Astrocyte (in vitro differentiated cells and primary cell): ENCODE results near the gene LRRFIP1. TPM values are rescaled to one million over a fixed set of nuclear protein-coding genes. Genes with fewer than 3 reads are reported as not detected.

ENCODE experiments used
- DNase-seq: peaks from one replicate; pipeline ENCODE4 v3.0.0-alpha.2; 2010; ENCODE audit warnings: low read depth
- FAIRE-seq: peaks from 2 replicates; lab custom pipeline; 2011; peaks lifted over from hg19 to GRCh38; lab: Jason Lieb, UNC
- H2AFZ ChIP-seq: 2 replicates; pipeline ENCODE4 v1.6.0; 2012; ENCODE audit warnings: low read depth, low read length, inconsistent platforms
- H3K27ac ChIP-seq: 2 replicates; pipeline ENCODE4 v1.5.1; 2011; ENCODE audit warnings: low read depth, low read length, inconsistent platforms
- H3K27me3 ChIP-seq: 2 replicates; pipeline ENCODE4 v1.6.0; 2011; ENCODE audit warnings: low read length, inconsistent platforms; ENCODE audit not compliant: insufficient read depth
- H3K36me3 ChIP-seq: 2 replicates; pipeline ENCODE4 v1.5.1; 2011; ENCODE audit warnings: low read length, inconsistent platforms; ENCODE audit not compliant: insufficient read depth
- H3K4me1 ChIP-seq: 2 replicates; pipeline ENCODE4 v1.5.1; 2011; ENCODE audit warnings: low read length, inconsistent platforms; ENCODE audit not compliant: insufficient read depth
- H3K4me2 ChIP-seq: 2 replicates; pipeline ENCODE4 v1.6.0; 2012; ENCODE audit warnings: low read length, inconsistent platforms
- H3K4me3 ChIP-seq: 2 replicates; pipeline ENCODE4 v1.5.1; 2011; ENCODE audit warnings: low read depth, mild to moderate bottlenecking, low read length, inconsistent platforms; ENCODE audit not compliant: insufficient read depth
- H3K79me2 ChIP-seq: 2 replicates; pipeline ENCODE4 v1.6.0; 2012; ENCODE audit warnings: mild to moderate bottlenecking, low read length, inconsistent platforms; ENCODE audit not compliant: insufficient read depth
- H3K9ac ChIP-seq: 2 replicates; pipeline ENCODE4 v1.6.0; 2012; ENCODE audit warnings: mild to moderate bottlenecking, low read length, inconsistent platforms
- H3K9me3 ChIP-seq: 2 replicates; pipeline ENCODE4 v1.5.1; 2012; ENCODE audit warnings: low read depth, mild to moderate bottlenecking, low read length, inconsistent platforms; ENCODE audit not compliant: insufficient read depth
- H4K20me1 ChIP-seq: 2 replicates; pipeline ENCODE4 v1.6.0; 2012; ENCODE audit warnings: low read length, inconsistent platforms; ENCODE audit not compliant: insufficient read depth
- H3K27ac Mint-ChIP-seq: one replicate; pipeline ENCODE4 v1.8.0; 2021; ENCODE audit warnings: mild to moderate bottlenecking, mixed read lengths; ENCODE audit not compliant: unreplicated experiment
- H3K27me3 Mint-ChIP-seq: one replicate; pipeline ENCODE4 v1.8.0; 2021; ENCODE audit warnings: low read depth, mixed read lengths; ENCODE audit not compliant: unreplicated experiment
- H3K36me3 Mint-ChIP-seq: one replicate; pipeline ENCODE4 v1.8.0; 2021; ENCODE audit warnings: low read depth, mixed read lengths; ENCODE audit not compliant: unreplicated experiment
- H3K4me1 Mint-ChIP-seq: one replicate; pipeline ENCODE4 v1.8.0; 2021; ENCODE audit warnings: low read depth, mixed read lengths; ENCODE audit not compliant: unreplicated experiment
- H3K4me3 Mint-ChIP-seq: one replicate; pipeline ENCODE4 v1.8.0; 2021; ENCODE audit warnings: mild to moderate bottlenecking, moderate library complexity, mixed read lengths; ENCODE audit not compliant: unreplicated experiment
- H3K9me3 Mint-ChIP-seq: one replicate; pipeline ENCODE4 v1.8.0; 2021; ENCODE audit warnings: mild to moderate bottlenecking, mixed read lengths; ENCODE audit not compliant: unreplicated experiment
- CTCF ChIP-seq: IDR thresholded peaks from 2 replicates; pipeline ENCODE4 v1.5.1; 2011; ENCODE audit warnings: low read depth, mild to moderate bottlenecking, inconsistent platforms, low read length, moderate library complexity; ENCODE audit not compliant: insufficient read depth
- EZH2 ChIP-seq: IDR thresholded peaks from 2 replicates; pipeline ENCODE4 v1.6.1; 2012; ENCODE audit warnings: mild to moderate bottlenecking, low read length, inconsistent platforms; ENCODE audit not compliant: insufficient read depth
- total RNA-seq: library from RNA; stranded (reverse); gene quantifications from 2 replicates; pipeline ENCODE4 v1.2.1, GENCODE V29; 2021

LRRFIP1 gene
- total RNA-seq, 1 donor from 2014 or later = 83.3 TPM

GRCh38 chr2:237734905-237735623 lies 107.7 kb downstream of the LRRFIP1 start:
- peaks cover 91% of the 10 kb centered on the region for H3K79me2 ChIP-seq
- no peak overlapping the region for H3K27ac ChIP-seq
- FAIRE-seq = no peak
- Mint-ChIP-seq H3K27ac (no peak overlapping the region), H3K27me3 (no peaks in the 10 kb centered on the region), H3K4me3 (no peak overlapping the region), H3K9me3 (no peaks in the 10 kb centered on the region), H3K4me1 (peaks cover 34% of the 10 kb centered on the region), H3K36me3 (peaks cover 19% of the 10 kb centered on the region)
- no peaks in the 10 kb centered on the region for H3K9me3 ChIP-seq
- TF ChIP-seq CTCF (no peak), EZH2 (no peak)
- H3K36me3 ChIP-seq = peaks cover 11% of the 10 kb centered on the region
- H3K27me3 ChIP-seq = no peaks in the 10 kb centered on the region
- peaks cover 34% of the 10 kb centered on the region for H3K4me1 ChIP-seq
- H4K20me1 ChIP-seq = peaks cover 71% of the 10 kb centered on the region
- H3K9ac ChIP-seq = no peak overlapping the region
- no peak for DNase-seq
- no peak overlapping the region for H3K4me2 ChIP-seq
- H3K4me3 ChIP-seq = no peak overlapping the region
- H2AFZ ChIP-seq = no peak overlapping the region

GRCh38 chr2:237735798-237736197 lies 108.4 kb downstream of the LRRFIP1 start:
- H3K27ac Mint-ChIP-seq = no peak overlapping the region
- H3K79me2 ChIP-seq = peaks cover 94% of the 10 kb centered on the region

More at GRCh38 chr2:237735798-237736197, 108.4 kb downstream of the LRRFIP1 start:
- Mint-ChIP-seq H3K27me3 (no peaks in the 10 kb centered on the region), H3K9me3 (no peaks in the 10 kb centered on the region), H3K4me1 (peaks cover 31% of the 10 kb centered on the region), H3K4me3 (no peak overlapping the region), H3K36me3 (peaks cover 24% of the 10 kb centered on the region)
- Histone ChIP-seq H3K4me1 (peaks cover 31% of the 10 kb centered on the region), H3K4me3 (no peak overlapping the region), H3K9me3 (no peaks in the 10 kb centered on the region), H3K27me3 (no peaks in the 10 kb centered on the region), H3K36me3 (peaks cover 7% of the 10 kb centered on the region), H3K4me2 (no peak overlapping the region), H3K9ac (no peak overlapping the region), H2AFZ (no peak overlapping the region), H3K27ac (no peak overlapping the region), H4K20me1 (peaks cover 74% of the 10 kb centered on the region)
- TF ChIP-seq EZH2 (no peak), CTCF (no peak)
- FAIRE-seq (no peak), DNase-seq (no peak)
